Endothelial cell of umbilical vein (primary cell): Measurements from ENCODE around the gene SPTBN5.

Source experiments
- EZH2 ChIP-seq: IDR thresholded peaks from 2 replicates; pipeline ENCODE4 v1.6.1; 2012; ENCODE audit warnings: borderline replicate concordance, low read depth, mild to moderate bottlenecking, moderate library complexity, low read length, inconsistent platforms; ENCODE audit not compliant: severe bottlenecking
- FOS ChIP-seq: IDR thresholded peaks from 2 replicates; pipeline ENCODE4 v1.6.1; 2011; ENCODE audit warnings: mild to moderate bottlenecking, low read length, moderate library complexity, borderline replicate concordance; ENCODE audit not compliant: insufficient read depth
- GATA2 ChIP-seq: IDR thresholded peaks from 2 replicates; pipeline ENCODE4 v1.7.0; 2011; ENCODE audit warnings: low read depth, mild to moderate bottlenecking, moderate library complexity, mixed read lengths, low read length; ENCODE audit not compliant: insufficient read length, insufficient read depth
- JUN ChIP-seq: IDR thresholded peaks from 2 replicates; pipeline ENCODE4 v1.6.1; 2011; ENCODE audit warnings: borderline replicate concordance, low read depth; ENCODE audit not compliant: insufficient read length, insufficient read depth
- MYC ChIP-seq: IDR thresholded peaks from one replicate; pipeline ENCODE4 v1.6.1; 2011; ENCODE audit warnings: mild to moderate bottlenecking, low read depth, low read length
- POLR2A ChIP-seq: IDR thresholded peaks from 2 replicates; pipeline ENCODE4 v1.6.1; 2012; ENCODE audit warnings: low read depth, mild to moderate bottlenecking, control low read depth, low read length
- POLR2AphosphoS5 ChIP-seq: IDR thresholded peaks from 2 replicates; pipeline ENCODE4 v1.6.1; 2012; ENCODE audit warnings: low read depth, mild to moderate bottlenecking, control low read depth, low read length, moderate library complexity; ENCODE audit not compliant: insufficient read depth
- TF ChIP-seq, protein P1 (sequence below), 2 donors: IDR thresholded peaks; 1 replicate in 1 of 2; 2 replicates in 1 of 2; pipeline ENCODE4 v1.5.1; 2011; ENCODE audit warnings: low read length in 2 of 2, mild to moderate bottlenecking in 2 of 2, moderate library complexity in 2 of 2, control low read depth in 1 of 2, inconsistent platforms in 1 of 2, low read depth in 1 of 2; ENCODE audit not compliant: insufficient read depth in 1 of 2; ENCODE audit errors: extremely low read depth in 1 of 2
- TF ChIP-seq, protein P2 (sequence below): IDR thresholded peaks from 2 replicates; pipeline ENCODE4 v1.6.1; 2011; ENCODE audit not compliant: insufficient read depth, insufficient read length

DNA sequence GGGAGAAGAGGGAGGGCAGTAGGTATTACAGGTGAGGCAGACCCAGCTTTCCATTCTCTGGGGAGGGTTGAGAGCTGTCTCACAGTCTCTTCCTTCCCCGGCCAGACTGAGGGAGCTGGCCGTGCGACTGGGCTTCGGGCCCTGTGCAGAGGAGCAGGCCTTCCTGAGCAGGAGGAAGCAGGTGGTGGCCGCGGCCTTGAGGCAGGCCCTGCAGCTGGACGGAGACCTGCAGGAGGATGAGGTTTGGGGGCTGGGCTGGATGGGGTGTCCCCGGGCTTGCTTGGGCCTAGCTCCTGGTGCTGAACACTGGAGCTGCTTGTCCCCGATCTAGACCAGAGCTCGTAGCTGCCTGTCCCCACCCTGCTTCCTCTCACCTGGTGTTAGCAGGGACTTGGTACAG lies 50.3 kb downstream of the SPTBN5 start:
- TF ChIP-seq, protein P1, sequence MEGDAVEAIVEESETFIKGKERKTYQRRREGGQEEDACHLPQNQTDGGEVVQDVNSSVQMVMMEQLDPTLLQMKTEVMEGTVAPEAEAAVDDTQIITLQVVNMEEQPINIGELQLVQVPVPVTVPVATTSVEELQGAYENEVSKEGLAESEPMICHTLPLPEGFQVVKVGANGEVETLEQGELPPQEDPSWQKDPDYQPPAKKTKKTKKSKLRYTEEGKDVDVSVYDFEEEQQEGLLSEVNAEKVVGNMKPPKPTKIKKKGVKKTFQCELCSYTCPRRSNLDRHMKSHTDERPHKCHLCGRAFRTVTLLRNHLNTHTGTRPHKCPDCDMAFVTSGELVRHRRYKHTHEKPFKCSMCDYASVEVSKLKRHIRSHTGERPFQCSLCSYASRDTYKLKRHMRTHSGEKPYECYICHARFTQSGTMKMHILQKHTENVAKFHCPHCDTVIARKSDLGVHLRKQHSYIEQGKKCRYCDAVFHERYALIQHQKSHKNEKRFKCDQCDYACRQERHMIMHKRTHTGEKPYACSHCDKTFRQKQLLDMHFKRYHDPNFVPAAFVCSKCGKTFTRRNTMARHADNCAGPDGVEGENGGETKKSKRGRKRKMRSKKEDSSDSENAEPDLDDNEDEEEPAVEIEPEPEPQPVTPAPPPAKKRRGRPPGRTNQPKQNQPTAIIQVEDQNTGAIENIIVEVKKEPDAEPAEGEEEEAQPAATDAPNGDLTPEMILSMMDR (IDR thresholded peaks at IDR 0.05; ENCODE audit: extremely low read depth in 1 of 2, insufficient read depth in 1 of 2, low read depth in 1 of 2, low read length in 2 of 2): no peak
- TF ChIP-seq POLR2A (no peak), FOS (no peak), POLR2AphosphoS5 (no peak), EZH2 (no peak), MYC (no peak), JUN (no peak), GATA2 (no peak)
- TF ChIP-seq, protein P2, sequence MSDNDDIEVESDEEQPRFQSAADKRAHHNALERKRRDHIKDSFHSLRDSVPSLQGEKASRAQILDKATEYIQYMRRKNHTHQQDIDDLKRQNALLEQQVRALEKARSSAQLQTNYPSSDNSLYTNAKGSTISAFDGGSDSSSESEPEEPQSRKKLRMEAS: no peak
